Sciatic nerve (tissue), 2 donors: ENCODE measurements around the gene STK32A. TPM values are rescaled to one million over a fixed set of nuclear protein-coding genes. Genes with fewer than 3 reads are reported as not detected.

Experiments used
- ATAC-seq: fragments of 200-7000 bp; cut with Tn5 transposase; one replicate; pipeline ENCODE4 v1.9.1; 2020; ENCODE audit warnings: mild to moderate bottlenecking, moderate library complexity
- DNase-seq: peaks from one replicate; pipeline ENCODE4 v3.0.0-alpha.2; 2020; ENCODE audit warnings: low spot score
- intact Hi-C: fragments of 100-400 bp; cut with DNase I; formaldehyde crosslinking; loops from one replicate; pipeline ENCODE4 v1.14.2; 2022
- total RNA-seq: library from RNA; stranded (reverse); fragmentation: NEBNext Ultra II Directional; extraction: Animal tissue kit (Norgen Biotek cat#: 25700); gene quantifications from one replicate; pipeline ENCODE4 v1.2.1, GENCODE V29; 2021
- donor health status: DM: no; HTN: no; CAD: no.
- donor health status: DM: no; HTN: no; CAD: no.

The STK32A gene
- total RNA-seq, 1 donor from 2014 or later = 29.1 TPM

GRCh38 chr5:147245381-147246165, 10.7 kb downstream of the STK32A start:
- DNase-seq = no peak
- intact Hi-C loops = no loop called here
- peak; percentile 83 for ATAC-seq

DNA sequence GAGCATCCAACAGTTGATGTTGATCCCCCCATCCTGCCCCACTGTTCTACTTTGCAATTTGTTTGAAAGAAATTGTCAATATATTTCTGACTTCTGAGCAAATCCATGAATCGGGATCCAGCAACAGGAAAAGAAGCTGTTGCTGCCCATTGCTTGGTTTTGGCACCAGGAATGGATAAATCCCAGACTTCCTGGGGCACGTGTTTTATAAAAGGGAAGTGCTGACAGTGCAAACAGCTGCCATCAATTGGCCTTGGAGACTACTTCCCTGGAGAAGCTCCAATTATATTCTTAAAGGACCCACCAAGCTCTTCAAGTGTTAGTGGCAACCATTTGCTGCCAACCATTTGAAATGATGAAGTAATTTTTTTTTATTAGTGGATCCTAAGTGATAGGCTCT, 13.7 kb downstream of the STK32A start:
- intact Hi-C loops = no loop called here
- ATAC-seq (no peak), DNase-seq (no peak)

DNA sequence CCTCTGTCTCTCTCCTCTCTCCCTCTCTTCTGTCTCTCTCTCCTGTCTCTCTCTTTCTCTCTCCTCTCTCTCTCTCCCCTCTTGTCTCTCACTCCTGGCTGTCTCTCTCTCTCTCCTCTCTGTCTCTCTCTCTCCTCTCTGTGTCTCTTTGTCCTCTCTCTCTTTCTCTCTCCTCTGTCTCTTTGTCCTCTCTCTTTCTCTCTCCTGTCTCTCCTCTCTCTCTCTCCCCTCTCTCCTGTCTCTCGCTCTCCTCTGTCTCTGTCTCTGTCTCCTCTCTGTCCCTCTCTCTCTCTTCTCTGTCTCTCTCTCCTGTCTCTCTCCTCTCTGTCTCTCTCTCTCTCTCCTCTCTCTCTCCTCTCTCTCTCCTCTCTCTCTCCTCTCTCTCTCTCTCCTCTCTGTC, 25.0 kb downstream of the STK32A start:
- DNase-seq = no peak
- intact Hi-C loops = no loop called here
- ATAC-seq = no peak

- intact Hi-C loops = no loop called here
- no peak for ATAC-seq
- no peak for DNase-seq
Measured at GRCh38 chr5:147267082-147267832, 32.4 kb downstream of the STK32A start.

- ATAC-seq = no peak
Measured at GRCh38 chr5:147276497-147276896, 41.7 kb downstream of the STK32A start.

DNA sequence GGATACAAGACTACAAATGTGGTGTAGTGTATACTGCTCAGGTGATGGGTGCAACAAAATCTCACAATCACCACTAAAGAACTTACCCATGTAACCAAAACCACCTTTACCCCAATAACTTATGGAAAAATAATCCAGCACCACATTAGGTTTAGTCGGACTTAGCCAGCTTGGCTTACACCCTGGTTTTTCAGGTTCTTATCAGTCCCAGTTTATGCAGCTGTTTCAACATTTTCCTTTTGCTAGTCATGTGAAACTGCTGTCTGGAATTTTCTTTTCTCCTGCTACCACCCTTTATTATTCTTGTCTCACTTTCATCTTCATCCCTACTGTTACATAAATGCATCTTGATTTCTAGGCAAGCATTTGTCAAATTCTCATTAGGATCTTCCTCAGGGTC, 51.5 kb downstream of the STK32A start:
- ATAC-seq (no peak), DNase-seq (no peak)
- intact Hi-C loops = no loop called here

More at GRCh38 chr5:147276497-147276896, 41.7 kb downstream of the STK32A start:
- intact Hi-C loops = no loop called here
- no peak for DNase-seq

- intact Hi-C loops = no loop called here
- DNase-seq (no peak), ATAC-seq (no peak)
Measured at GRCh38 chr5:147287110-147287509, 52.3 kb downstream of the STK32A start.

DNA sequence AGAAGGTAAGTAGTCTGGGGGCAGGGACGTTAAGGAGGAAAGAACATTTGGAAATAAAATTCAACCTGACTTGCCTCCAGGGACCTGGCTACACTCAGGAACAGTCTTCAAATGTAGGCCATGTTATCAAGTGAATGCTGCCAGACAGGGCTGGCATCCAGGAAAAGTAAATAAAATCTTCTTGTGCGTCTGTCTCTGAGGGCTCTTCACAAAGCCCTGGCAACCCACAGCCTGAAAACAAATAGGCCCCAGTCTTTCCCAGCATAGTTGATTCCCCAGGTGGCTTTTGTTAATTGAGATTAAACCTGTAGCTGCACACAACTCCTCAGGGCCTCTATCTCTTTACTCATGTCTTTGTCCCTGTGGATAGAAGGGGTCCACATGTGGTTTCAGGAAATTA, 55.4 kb downstream of the STK32A start:
- DNase-seq (no peak), ATAC-seq (no peak)
- intact Hi-C loops = no loop called here

GRCh38 chr5:147303251-147303650, 68.4 kb downstream of the STK32A start:
- intact Hi-C loops = no loop called here
- DNase-seq (no peak), ATAC-seq (no peak)

GRCh38 chr5:147303976-147304375, 69.2 kb downstream of the STK32A start:
- intact Hi-C loops = no loop called here
- no peak for ATAC-seq
- DNase-seq = no peak

DNA sequence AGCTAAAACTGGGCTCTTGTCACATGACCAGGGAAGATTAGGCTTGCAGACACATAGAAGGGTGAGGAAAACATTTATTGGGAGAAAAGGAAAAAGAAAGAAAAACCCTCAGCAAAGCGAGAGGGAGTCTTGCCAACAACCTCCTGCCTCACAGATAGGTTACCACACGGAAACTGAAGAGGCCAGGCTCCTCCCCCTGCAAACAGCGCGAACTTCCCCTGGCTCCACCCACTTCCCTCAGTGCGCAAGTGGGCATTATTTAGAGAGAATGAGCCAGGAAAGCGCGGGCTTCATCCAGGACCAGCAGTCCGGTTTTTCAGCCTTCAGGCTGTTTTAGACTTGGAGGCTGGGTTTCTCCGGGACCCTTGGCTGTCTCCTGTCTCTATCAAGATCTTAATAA, 70.3 kb downstream of the STK32A start:
- ATAC-seq (no peak), DNase-seq (no peak)
- intact Hi-C loops = no loop called here

GRCh38 chr5:147306351-147306750, 71.5 kb downstream of the STK32A start:
- DNase-seq = no peak
- no peak for ATAC-seq
- intact Hi-C loops = no loop called here

- intact Hi-C loops = no loop called here
- ATAC-seq = no peak
- DNase-seq = no peak
Measured at GRCh38 chr5:147307170-147307569, 72.3 kb downstream of the STK32A start.

DNA sequence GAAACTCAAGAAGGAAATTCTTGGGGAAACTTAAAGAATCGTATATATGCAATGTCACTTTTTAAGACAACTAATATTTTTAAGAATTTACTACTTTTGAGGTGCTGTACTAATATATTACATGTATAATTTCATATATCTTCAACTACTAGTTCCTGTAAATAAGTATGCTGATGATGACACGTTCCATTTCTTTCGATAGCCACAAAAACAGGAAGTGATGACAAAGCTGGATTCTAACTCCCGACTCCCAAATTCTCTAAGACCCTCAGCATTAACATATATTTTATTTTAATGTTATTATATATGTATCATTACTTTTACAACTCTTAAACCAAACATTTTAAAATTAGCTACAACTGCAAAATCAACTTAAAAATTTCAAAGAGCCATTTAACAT, 74.8 kb downstream of the STK32A start:
- no peak for ATAC-seq
- intact Hi-C loops = no loop called here

DNA sequence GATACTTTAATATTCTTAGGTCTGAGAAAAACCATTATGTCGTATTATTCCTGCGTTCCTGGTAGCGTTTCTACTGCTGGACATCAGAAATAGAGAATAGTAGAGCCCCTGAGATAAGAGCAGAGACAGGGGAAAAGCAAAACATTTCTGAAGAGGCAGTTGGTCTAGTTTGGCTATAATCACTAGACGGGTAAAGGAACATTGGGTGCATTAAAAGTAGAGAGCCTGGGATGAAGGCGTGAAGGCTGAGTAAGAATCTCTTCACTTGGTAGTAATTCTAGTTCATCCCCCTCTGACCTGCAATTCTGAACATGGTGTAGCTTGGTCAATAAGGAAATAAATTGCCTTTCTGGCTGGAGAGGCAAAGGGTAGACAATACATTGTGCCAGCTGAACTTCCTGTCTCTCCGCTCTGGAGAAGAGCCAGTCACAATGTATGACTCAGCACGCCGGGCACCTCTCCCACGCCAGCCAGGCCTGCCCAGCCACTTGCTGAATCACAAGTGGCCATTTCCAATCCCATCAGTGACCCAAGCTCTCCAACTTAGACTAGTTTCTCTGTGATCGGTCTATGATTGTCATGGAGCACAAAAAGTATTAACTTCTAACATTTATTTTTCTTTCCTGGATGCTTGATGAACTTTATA, 75.4 kb downstream of the STK32A start:
- DNase-seq (peak; percentile 57), ATAC-seq (peak; percentile 53)
- intact Hi-C loops = no loop called here

More for the DNA sequence above, 74.8 kb downstream of the STK32A start:
- DNase-seq = no peak

- no peak for ATAC-seq
- intact Hi-C loops = no loop called here
Measured at GRCh38 chr5:147317978-147318684, 83.3 kb downstream of the STK32A start.

DNA sequence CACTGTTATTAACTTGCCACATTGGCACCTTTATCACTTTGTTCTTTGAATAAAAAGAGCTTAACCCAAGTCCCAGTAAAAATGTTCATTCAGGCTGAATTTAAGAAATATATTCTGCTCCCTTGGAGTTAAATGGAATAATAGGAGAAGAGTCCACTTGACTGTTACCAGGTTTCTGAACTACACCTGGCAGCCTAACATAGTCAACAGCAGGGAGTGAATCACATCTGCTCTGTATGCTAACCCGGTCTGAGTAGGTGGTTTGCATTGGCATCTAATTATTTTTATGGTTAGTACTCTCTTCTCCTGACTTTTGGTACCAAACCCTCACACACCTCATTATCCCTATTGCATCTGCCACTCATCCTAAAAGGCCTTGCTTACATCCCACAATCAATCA, 86.7 kb downstream of the STK32A start:
- intact Hi-C loops = no loop called here
- no peak for DNase-seq
- no peak for ATAC-seq

More at GRCh38 chr5:147317978-147318684, 83.3 kb downstream of the STK32A start:
- DNase-seq = no peak

- DNase-seq (no peak), ATAC-seq (no peak)
- intact Hi-C loops = no loop called here
Measured at GRCh38 chr5:147327421-147327820, 92.6 kb downstream of the STK32A start.

DNA sequence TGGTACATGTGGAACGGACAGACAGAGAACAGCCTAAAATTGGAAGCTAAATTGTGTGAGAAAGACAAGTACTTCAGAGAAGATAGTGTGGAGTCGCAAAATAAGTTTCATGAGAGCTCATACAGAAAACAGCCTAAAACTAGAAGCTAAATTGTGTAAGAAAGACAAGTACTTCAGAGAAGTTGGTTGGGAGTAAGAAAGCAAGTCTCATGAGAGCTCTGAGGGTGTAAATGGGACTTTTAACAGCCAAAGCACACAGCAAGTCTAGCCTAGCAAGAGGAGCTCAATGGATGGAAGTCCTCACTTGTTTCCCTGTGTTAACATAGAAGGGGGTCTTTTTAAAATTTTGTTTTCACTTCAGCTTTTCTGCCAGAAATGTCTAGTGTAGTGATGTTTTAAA, 93.1 kb downstream of the STK32A start:
- ATAC-seq = no peak
- intact Hi-C loops = no loop called here

More for the DNA sequence above, 93.1 kb downstream of the STK32A start:
- DNase-seq = no peak
